Lower leg skin (tissue), 3 donors: ENCODE data around the gene LRRC39.

Experiments
- POLR2A ChIP-seq, 2 donors: fragments of 450-650 bp; IDR thresholded peaks; one replicate each; pipeline ENCODE4 v1.6.1; 2016 to 2017; ENCODE audit warnings: antibody characterized with exemption in 2 of 2, mild to moderate bottlenecking in 1 of 2, moderate library complexity in 1 of 2
- TF ChIP-seq, protein P1 (sequence below), 3 donors: fragments of 450-650 bp; IDR thresholded peaks; one replicate each; pipeline ENCODE4 v1.5.1; 2016; ENCODE audit warnings: antibody characterized with exemption in 3 of 3, mild to moderate bottlenecking in 3 of 3, moderate library complexity in 2 of 3

DNA sequence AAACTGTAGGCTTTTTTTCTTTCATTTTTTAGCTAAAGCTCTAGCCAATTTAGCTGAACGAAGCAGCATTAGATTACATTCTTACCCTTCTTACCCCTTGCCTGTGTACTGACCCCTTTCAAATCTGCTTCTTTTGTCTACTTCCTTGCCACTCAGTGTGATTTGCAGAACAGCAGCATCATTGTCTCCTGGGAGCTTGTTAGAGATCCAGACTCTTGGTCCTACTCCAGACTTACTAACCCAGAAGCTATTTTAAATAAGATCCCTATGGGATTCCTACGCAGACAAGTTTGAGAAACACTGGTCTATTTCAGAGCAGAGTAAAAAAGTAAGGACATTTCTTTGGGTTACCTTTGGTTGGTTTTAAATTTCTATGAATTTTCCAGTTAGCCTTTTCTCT is 13.8 kb downstream of the LRRC39 start:
- TF ChIP-seq, protein P1, sequence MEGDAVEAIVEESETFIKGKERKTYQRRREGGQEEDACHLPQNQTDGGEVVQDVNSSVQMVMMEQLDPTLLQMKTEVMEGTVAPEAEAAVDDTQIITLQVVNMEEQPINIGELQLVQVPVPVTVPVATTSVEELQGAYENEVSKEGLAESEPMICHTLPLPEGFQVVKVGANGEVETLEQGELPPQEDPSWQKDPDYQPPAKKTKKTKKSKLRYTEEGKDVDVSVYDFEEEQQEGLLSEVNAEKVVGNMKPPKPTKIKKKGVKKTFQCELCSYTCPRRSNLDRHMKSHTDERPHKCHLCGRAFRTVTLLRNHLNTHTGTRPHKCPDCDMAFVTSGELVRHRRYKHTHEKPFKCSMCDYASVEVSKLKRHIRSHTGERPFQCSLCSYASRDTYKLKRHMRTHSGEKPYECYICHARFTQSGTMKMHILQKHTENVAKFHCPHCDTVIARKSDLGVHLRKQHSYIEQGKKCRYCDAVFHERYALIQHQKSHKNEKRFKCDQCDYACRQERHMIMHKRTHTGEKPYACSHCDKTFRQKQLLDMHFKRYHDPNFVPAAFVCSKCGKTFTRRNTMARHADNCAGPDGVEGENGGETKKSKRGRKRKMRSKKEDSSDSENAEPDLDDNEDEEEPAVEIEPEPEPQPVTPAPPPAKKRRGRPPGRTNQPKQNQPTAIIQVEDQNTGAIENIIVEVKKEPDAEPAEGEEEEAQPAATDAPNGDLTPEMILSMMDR (IDR thresholded peaks at IDR 0.05) = no peak
- TF ChIP-seq POLR2A (IDR thresholded peaks at IDR 0.05) = no peak
